SU-DHL-6 (cell line): ENCODE measurements around the gene MSH6.

ENCODE experiments used
- H2AFZ ChIP-seq: fragments of 200-600 bp; sonication (generic); 2 replicates; pipeline ENCODE4 v1.6.1; 2014; ENCODE audit warnings: low read depth, mild to moderate bottlenecking, moderate library complexity, mixed read lengths, antibody characterized with exemption, low read length; ENCODE audit not compliant: severe bottlenecking
- H3F3A ChIP-seq: fragments of 200-600 bp; shearing (Covaris generic); 2 replicates; pipeline ENCODE4 v1.6.0; 2016; ENCODE audit warnings: antibody characterized with exemption, mild to moderate bottlenecking; ENCODE audit not compliant: insufficient read depth
- H3K27ac ChIP-seq: fragments of 200-600 bp; sonication (generic); 2 replicates; pipeline ENCODE4 v1.5.1; 2016; ENCODE audit warnings: low read depth, mild to moderate bottlenecking, low read length, moderate library complexity, mixed read lengths
- H3K27me3 ChIP-seq: fragments of 200-600 bp; sonication (generic), shearing (Covaris generic); 2 replicates; pipeline ENCODE4 v1.6.0; 2014; ENCODE audit warnings: mild to moderate bottlenecking, low read length
- H3K36me3 ChIP-seq: fragments of 200-600 bp; sonication (generic); 2 replicates; pipeline ENCODE4 v1.6.1; 2014; ENCODE audit warnings: mild to moderate bottlenecking, low read length, mixed read lengths
- H3K4me2 ChIP-seq: fragments of 300-600, 200-600 bp; shearing (Covaris generic), sonication (generic); 2 replicates; pipeline ENCODE4 v1.6.0; 2014; ENCODE audit warnings: low read length, low read depth, mild to moderate bottlenecking; ENCODE audit not compliant: poor library complexity, severe bottlenecking
- H3K4me3 ChIP-seq: fragments of 200-600 bp; sonication (generic); 2 replicates; pipeline ENCODE4 v1.5.1; 2014; ENCODE audit warnings: antibody characterized with exemption, low read length, mild to moderate bottlenecking, mixed read lengths; ENCODE audit not compliant: insufficient read depth, poor library complexity, severe bottlenecking
- H3K79me2 ChIP-seq: fragments of 200-600 bp; sonication (generic); 2 replicates; pipeline ENCODE4 v1.6.1; 2014; ENCODE audit warnings: mild to moderate bottlenecking, low read length, moderate library complexity; ENCODE audit not compliant: insufficient read depth
- H3K9ac ChIP-seq: fragments of 200-600 bp; sonication (generic); 2 replicates; pipeline ENCODE4 v1.7.0; 2014; ENCODE audit warnings: mild to moderate bottlenecking, low read length
- H3K9me2 ChIP-seq: fragments of 200-600 bp; sonication (generic); replicated peaks from 2 replicates; pipeline ENCODE4 v1.6.1; 2014; ENCODE audit warnings: low read length; ENCODE audit not compliant: insufficient read depth
- H3K9me3 ChIP-seq: fragments of 200-600 bp; sonication (generic); 2 replicates; pipeline ENCODE4 v1.6.1; 2014; ENCODE audit warnings: low read length, mixed read lengths; ENCODE audit not compliant: insufficient read depth
- H4K20me1 ChIP-seq: fragments of 200-600 bp; sonication (generic); 2 replicates; pipeline ENCODE4 v1.6.1; 2014; ENCODE audit warnings: low read depth, mild to moderate bottlenecking, antibody characterized with exemption, low read length, moderate library complexity, mixed read lengths
- CTCF ChIP-seq: fragments of 200-600 bp; sonication (generic); IDR thresholded peaks from one replicate; pipeline ENCODE4 v1.5.1; 2017; ENCODE audit warnings: antibody characterized with exemption, mild to moderate bottlenecking, low read length, moderate library complexity; ENCODE audit not compliant: insufficient read depth, poor library complexity, severe bottlenecking
- EZH2phosphoT487 ChIP-seq: fragments of 200-600 bp; sonication (generic), shearing (Covaris generic); conservative IDR thresholded peaks from 2 replicates; pipeline ENCODE4 v1.6.1; 2018; ENCODE audit warnings: mild to moderate bottlenecking, antibody characterized with exemption, low read length, moderate library complexity, mixed read lengths

MSH6 gene

GRCh38 chr2:47808614-47809013, 25.7 kb downstream of the MSH6 start:
- Histone ChIP-seq H2AFZ (no peak overlapping the region), H4K20me1 (peaks cover 11% of the 10 kb centered on the region), H3K36me3 (peaks cover 80% of the 10 kb centered on the region), H3K79me2 (no peaks in the 10 kb centered on the region), H3K4me3 (no peak overlapping the region), H3K27me3 (no peaks in the 10 kb centered on the region), H3K27ac (no peak overlapping the region), H3K9ac (no peak overlapping the region), H3K9me2 (no peaks in the 10 kb centered on the region), H3F3A (peaks cover 95% of the 10 kb centered on the region), H3K9me3 (no peaks in the 10 kb centered on the region), H3K4me2 (no peak overlapping the region)
- TF ChIP-seq CTCF (no peak), EZH2phosphoT487 (no peak)

GRCh38 chr2:47809903-47810302, 27.0 kb downstream of the MSH6 start:
- Histone ChIP-seq H3K9me3 (no peaks in the 10 kb centered on the region), H3K4me3 (no peak overlapping the region), H3K79me2 (no peaks in the 10 kb centered on the region), H3K9ac (no peak overlapping the region), H2AFZ (no peak overlapping the region), H3K27me3 (no peaks in the 10 kb centered on the region), H3K4me2 (no peak overlapping the region), H4K20me1 (peaks cover 8% of the 10 kb centered on the region), H3F3A (peaks cover 91% of the 10 kb centered on the region), H3K9me2 (no peaks in the 10 kb centered on the region), H3K36me3 (peaks cover 73% of the 10 kb centered on the region), H3K27ac (no peak overlapping the region)
- TF ChIP-seq CTCF, result no peak
- no peak for TF ChIP-seq EZH2phosphoT487

- no peaks in the 10 kb centered on the region for H3K27me3 ChIP-seq
- H3K4me3 ChIP-seq, result no peak overlapping the region
- H3K27ac ChIP-seq, result peak overlapping the region; percentile 31; the same call in 1 of the 2 replicates
- H3K79me2 ChIP-seq, result no peaks in the 10 kb centered on the region
- no peak overlapping the region for H2AFZ ChIP-seq
- H3K9ac ChIP-seq, result no peak overlapping the region
- peaks cover 85% of the 10 kb centered on the region for H3F3A ChIP-seq
- peaks cover 66% of the 10 kb centered on the region for H3K36me3 ChIP-seq
- no peak for TF ChIP-seq EZH2phosphoT487
- TF ChIP-seq CTCF, result no peak
- H4K20me1 ChIP-seq, result peaks cover 5% of the 10 kb centered on the region
- no peak overlapping the region for H3K4me2 ChIP-seq
- no peaks in the 10 kb centered on the region for H3K9me2 ChIP-seq
- H3K9me3 ChIP-seq, result no peaks in the 10 kb centered on the region
Observed at GRCh38 chr2:47810850-47811249, 27.9 kb downstream of the MSH6 start.

- Histone ChIP-seq H3K36me3 (peaks cover 57% of the 10 kb centered on the region), H4K20me1 (peaks cover 4% of the 10 kb centered on the region; the same call in 1 of the 2 replicates), H3K27me3 (no peaks in the 10 kb centered on the region), H3K9me2 (no peaks in the 10 kb centered on the region), H3K9ac (no peak overlapping the region), H3K4me2 (no peak overlapping the region), H3K4me3 (no peak overlapping the region), H3F3A (peaks cover 77% of the 10 kb centered on the region), H3K9me3 (no peaks in the 10 kb centered on the region), H2AFZ (no peak overlapping the region), H3K27ac (peak overlapping the region; percentile 31; the same call in 1 of the 2 replicates), H3K79me2 (no peaks in the 10 kb centered on the region)
- TF ChIP-seq EZH2phosphoT487, result no peak
- TF ChIP-seq CTCF, result no peak
Observed at GRCh38 chr2:47811668-47812067, 28.7 kb downstream of the MSH6 start.
